Nephron (organoid): ENCODE results near the gene CMTM8.

Experiments
- H3K27ac Mint-ChIP-seq, 3 experiments: 2 replicates each; pipeline ENCODE4 v1.8.0; 2020; ENCODE audit warnings: mixed read lengths in 3 of 3, mild to moderate bottlenecking in 2 of 3, moderate library complexity in 1 of 3
- H3K27me3 Mint-ChIP-seq: 2 replicates; pipeline ENCODE4 v1.8.0; 2021; ENCODE audit warnings: low read depth, mild to moderate bottlenecking, moderate library complexity, mixed read lengths
- H3K36me3 Mint-ChIP-seq: 2 replicates; pipeline ENCODE4 v1.8.0; 2020; ENCODE audit warnings: low read depth, mixed read lengths
- H3K4me1 Mint-ChIP-seq: 2 replicates; pipeline ENCODE4 v1.8.0; 2020; ENCODE audit warnings: mixed read lengths
- H3K4me3 Mint-ChIP-seq, 3 experiments: 2 replicates each; pipeline ENCODE4 v1.8.0; 2020; ENCODE audit warnings: mild to moderate bottlenecking in 3 of 3, mixed read lengths in 3 of 3, moderate library complexity in 2 of 3
- H3K9me3 Mint-ChIP-seq: 2 replicates; pipeline ENCODE4 v1.8.0; 2020; ENCODE audit warnings: mixed read lengths
- CTCF ChIP-seq, 3 experiments: fragments of 200-600 bp; sonication (generic); IDR thresholded peaks; one replicate each; pipeline ENCODE4 v1.5.0; 2021; ENCODE audit warnings: antibody characterized with exemption in 3 of 3; ENCODE audit not compliant: unreplicated experiment in 3 of 3

Gene CMTM8

GRCh38 chr3:32292085-32292796 lies 53.8 kb downstream of the CMTM8 start:
- no peaks in the 10 kb centered on the region for H3K9me3 Mint-ChIP-seq
- H3K36me3 Mint-ChIP-seq: no peaks in the 10 kb centered on the region
- H3K27ac Mint-ChIP-seq: no peak overlapping the region
- TF ChIP-seq CTCF (IDR thresholded peaks at IDR 0.05; ENCODE audit: unreplicated experiment in 3 of 3): no peak
- no peaks in the 10 kb centered on the region for H3K4me1 Mint-ChIP-seq
- H3K27me3 Mint-ChIP-seq: peaks cover 6% of the 10 kb centered on the region
- no peak overlapping the region for H3K4me3 Mint-ChIP-seq

GRCh38 chr3:32293903-32294302 lies 55.4 kb downstream of the CMTM8 start:
- Mint-ChIP-seq H3K36me3 (no peaks in the 10 kb centered on the region), H3K27me3 (peaks cover 6% of the 10 kb centered on the region), H3K4me1 (no peaks in the 10 kb centered on the region), H3K4me3 (no peak overlapping the region), H3K27ac (no peak overlapping the region), H3K9me3 (no peaks in the 10 kb centered on the region)
- TF ChIP-seq CTCF (IDR thresholded peaks at IDR 0.05; ENCODE audit: unreplicated experiment in 3 of 3): no peak

- Mint-ChIP-seq H3K27ac (no peak overlapping the region), H3K9me3 (no peaks in the 10 kb centered on the region), H3K36me3 (no peaks in the 10 kb centered on the region), H3K27me3 (peaks cover 6% of the 10 kb centered on the region), H3K4me3 (no peak overlapping the region), H3K4me1 (no peaks in the 10 kb centered on the region)
- peak; percentile 83 to 88 (median 85) for TF ChIP-seq CTCF (IDR thresholded peaks at IDR 0.05; ENCODE audit: unreplicated experiment in 3 of 3)
These were observed 58.0 kb downstream of the CMTM8 start for GRCh38 chr3:32296251-32297204.

GRCh38 chr3:32297366-32297765 lies 58.9 kb downstream of the CMTM8 start:
- H3K9me3 Mint-ChIP-seq: no peaks in the 10 kb centered on the region
- no peak overlapping the region for H3K27ac Mint-ChIP-seq
- TF ChIP-seq CTCF (IDR thresholded peaks at IDR 0.05; ENCODE audit: unreplicated experiment in 3 of 3): no peak
- H3K4me3 Mint-ChIP-seq: no peak overlapping the region
- peaks cover 6% of the 10 kb centered on the region for H3K27me3 Mint-ChIP-seq
- no peaks in the 10 kb centered on the region for H3K36me3 Mint-ChIP-seq
- peaks cover 3% of the 10 kb centered on the region for H3K4me1 Mint-ChIP-seq

GRCh38 chr3:32301426-32301825 lies 62.9 kb downstream of the CMTM8 start:
- no peaks in the 10 kb centered on the region for H3K36me3 Mint-ChIP-seq
- H3K27ac Mint-ChIP-seq: no peak overlapping the region
- no peaks in the 10 kb centered on the region for H3K27me3 Mint-ChIP-seq
- H3K9me3 Mint-ChIP-seq: no peaks in the 10 kb centered on the region
- H3K4me3 Mint-ChIP-seq: no peak overlapping the region
- H3K4me1 Mint-ChIP-seq: peaks cover 30% of the 10 kb centered on the region
- no peak for TF ChIP-seq CTCF (IDR thresholded peaks at IDR 0.05; ENCODE audit: unreplicated experiment in 3 of 3)
